Upper lobe of right lung (tissue), 1 donor: ENCODE measurements around the gene SAV1. TPM values are rescaled to one million over a fixed set of nuclear protein-coding genes. Genes with fewer than 3 reads are reported as not detected.

Source experiments
- ATAC-seq: fragments of 200-7000 bp; cut with Tn5 transposase; one replicate; pipeline ENCODE4 v1.9.1; 2020; ENCODE audit warnings: mild to moderate bottlenecking, moderate library complexity
- DNase-seq: peaks from one replicate; pipeline ENCODE4 v3.0.0-alpha.2; 2020
- H3K27ac ChIP-seq: fragments of 200-600 bp; one replicate; pipeline ENCODE4 v1.8.0; 2022
- H3K27me3 ChIP-seq: fragments of 200-600 bp; one replicate; pipeline ENCODE4 v1.8.0; 2022; ENCODE audit warnings: mild to moderate bottlenecking
- H3K36me3 ChIP-seq: fragments of 200-600 bp; one replicate; pipeline ENCODE4 v1.8.0; 2022
- H3K4me1 ChIP-seq: fragments of 200-600 bp; one replicate; pipeline ENCODE4 v1.8.0; 2022
- H3K4me3 ChIP-seq: fragments of 200-600 bp; one replicate; pipeline ENCODE4 v1.8.0; 2022; ENCODE audit warnings: mild to moderate bottlenecking
- H3K9me3 ChIP-seq: fragments of 200-600 bp; one replicate; pipeline ENCODE4 v1.8.0; 2022
- intact Hi-C: fragments of 100-400 bp; cut with DNase I; formaldehyde crosslinking; loops from one replicate; pipeline ENCODE4 v1.11.0; 2022
- total RNA-seq: library from RNA; stranded (reverse); fragmentation: NEBNext Ultra II Directional; extraction: Animal tissue kit (Norgen Biotek cat#: 25700); gene quantifications from one replicate; pipeline ENCODE4 v1.2.1, GENCODE V29; 2021
- TF ChIP-seq, protein P1 (sequence below): fragments of 200-600 bp; IDR thresholded peaks from one replicate; pipeline ENCODE4 v1.8.0; 2022; ENCODE audit warnings: antibody characterized with exemption
- donor health status: DM: no; HTN: yes; CAD: no; lungs with severe emphysema.

Gene SAV1
- total RNA-seq, 1 donor from 2014 or later, result 42.8 TPM

DNA sequence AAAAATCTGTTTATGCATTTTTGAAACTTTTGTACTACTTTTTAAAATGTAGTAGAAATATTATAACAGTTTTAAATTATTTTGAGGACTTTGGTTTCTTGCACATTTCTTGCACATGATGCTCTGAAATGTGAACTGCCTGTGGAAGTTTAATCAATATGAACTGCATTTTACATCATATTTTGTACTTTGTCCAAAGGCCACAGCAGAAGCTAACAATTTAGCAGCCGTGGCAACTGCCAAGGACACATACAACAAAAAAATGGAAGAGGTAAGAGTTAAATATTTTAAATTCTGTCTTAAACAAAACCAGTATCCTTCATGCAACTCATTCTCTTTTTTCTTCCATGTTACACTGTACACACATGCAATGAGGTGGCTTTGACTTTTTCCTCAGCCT, 45.1 kb downstream of the SAV1 start:
- TF ChIP-seq, protein P1, sequence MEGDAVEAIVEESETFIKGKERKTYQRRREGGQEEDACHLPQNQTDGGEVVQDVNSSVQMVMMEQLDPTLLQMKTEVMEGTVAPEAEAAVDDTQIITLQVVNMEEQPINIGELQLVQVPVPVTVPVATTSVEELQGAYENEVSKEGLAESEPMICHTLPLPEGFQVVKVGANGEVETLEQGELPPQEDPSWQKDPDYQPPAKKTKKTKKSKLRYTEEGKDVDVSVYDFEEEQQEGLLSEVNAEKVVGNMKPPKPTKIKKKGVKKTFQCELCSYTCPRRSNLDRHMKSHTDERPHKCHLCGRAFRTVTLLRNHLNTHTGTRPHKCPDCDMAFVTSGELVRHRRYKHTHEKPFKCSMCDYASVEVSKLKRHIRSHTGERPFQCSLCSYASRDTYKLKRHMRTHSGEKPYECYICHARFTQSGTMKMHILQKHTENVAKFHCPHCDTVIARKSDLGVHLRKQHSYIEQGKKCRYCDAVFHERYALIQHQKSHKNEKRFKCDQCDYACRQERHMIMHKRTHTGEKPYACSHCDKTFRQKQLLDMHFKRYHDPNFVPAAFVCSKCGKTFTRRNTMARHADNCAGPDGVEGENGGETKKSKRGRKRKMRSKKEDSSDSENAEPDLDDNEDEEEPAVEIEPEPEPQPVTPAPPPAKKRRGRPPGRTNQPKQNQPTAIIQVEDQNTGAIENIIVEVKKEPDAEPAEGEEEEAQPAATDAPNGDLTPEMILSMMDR, result no peak

DNA sequence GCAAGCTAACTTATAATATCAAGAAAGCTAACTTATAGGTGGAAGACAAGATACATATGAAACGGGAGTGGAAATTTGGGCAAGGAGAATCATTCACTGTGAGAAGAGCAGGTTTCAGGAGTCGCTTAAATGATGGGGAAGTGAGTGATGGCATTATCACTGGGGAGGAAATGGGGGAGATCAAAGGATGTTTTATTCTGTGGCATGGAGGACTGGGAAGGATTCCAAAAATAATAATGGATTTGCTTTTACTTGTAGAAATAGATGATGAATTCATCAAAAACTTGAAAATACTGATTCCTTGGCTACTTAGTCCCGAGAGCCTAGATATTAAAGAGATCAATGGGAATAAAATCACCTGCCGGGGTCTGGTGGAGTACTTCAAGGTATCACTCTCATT, 47.8 kb downstream of the SAV1 start:
- intact Hi-C loops, result no loop called here
- Histone ChIP-seq H3K36me3 (peaks cover 6% of the 10 kb centered on the region), H3K27ac (no peak overlapping the region), H3K27me3 (no peaks in the 10 kb centered on the region), H3K4me3 (no peak overlapping the region), H3K9me3 (no peaks in the 10 kb centered on the region), H3K4me1 (no peaks in the 10 kb centered on the region)
- no peak for DNase-seq
- TF ChIP-seq, protein P1, result no peak
- ATAC-seq, result no peak

More for the DNA sequence above, 45.1 kb downstream of the SAV1 start:
- no peaks in the 10 kb centered on the region for H3K27me3 ChIP-seq
- no peak overlapping the region for H3K27ac ChIP-seq
- intact Hi-C loops, result no loop called here
- no peaks in the 10 kb centered on the region for H3K4me1 ChIP-seq
- no peaks in the 10 kb centered on the region for H3K9me3 ChIP-seq
- DNase-seq (no peak), ATAC-seq (no peak)
- peaks cover 6% of the 10 kb centered on the region for H3K36me3 ChIP-seq
- no peak overlapping the region for H3K4me3 ChIP-seq

DNA sequence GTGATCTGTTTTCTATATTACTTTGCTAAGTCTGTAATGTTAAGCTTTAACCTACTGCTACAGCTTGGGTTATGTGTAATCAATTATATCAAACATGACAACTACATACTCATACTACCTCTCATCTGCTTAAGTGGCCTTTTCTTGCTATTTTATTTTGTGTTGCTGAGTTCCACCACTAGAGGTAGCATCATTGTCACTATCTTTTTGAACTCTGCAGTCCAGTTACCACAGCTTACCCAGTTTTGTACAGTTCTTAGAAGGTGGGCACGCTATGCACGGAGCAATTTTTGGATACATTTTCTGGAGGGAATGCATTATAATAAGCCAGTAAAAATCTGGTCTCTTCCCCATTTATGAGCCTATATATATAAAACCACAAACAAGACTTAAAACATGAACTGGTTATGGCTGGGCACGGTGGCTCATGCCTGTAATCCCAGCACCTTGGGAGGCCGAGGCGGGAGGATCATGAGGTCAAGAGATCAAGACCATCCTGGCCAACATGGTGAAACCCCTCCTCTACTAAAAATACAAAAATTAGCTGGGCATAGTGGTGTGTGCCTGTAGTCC, 48.5 kb downstream of the SAV1 start:
- Histone ChIP-seq H3K27me3 (no peaks in the 10 kb centered on the region), H3K4me1 (no peaks in the 10 kb centered on the region), H3K27ac (no peak overlapping the region), H3K36me3 (peaks cover 6% of the 10 kb centered on the region), H3K4me3 (no peak overlapping the region), H3K9me3 (no peaks in the 10 kb centered on the region)
- intact Hi-C loops, result no loop called here
- ATAC-seq (peak; percentile 32), DNase-seq (no peak)
- TF ChIP-seq, protein P1, result peak; percentile 54

DNA sequence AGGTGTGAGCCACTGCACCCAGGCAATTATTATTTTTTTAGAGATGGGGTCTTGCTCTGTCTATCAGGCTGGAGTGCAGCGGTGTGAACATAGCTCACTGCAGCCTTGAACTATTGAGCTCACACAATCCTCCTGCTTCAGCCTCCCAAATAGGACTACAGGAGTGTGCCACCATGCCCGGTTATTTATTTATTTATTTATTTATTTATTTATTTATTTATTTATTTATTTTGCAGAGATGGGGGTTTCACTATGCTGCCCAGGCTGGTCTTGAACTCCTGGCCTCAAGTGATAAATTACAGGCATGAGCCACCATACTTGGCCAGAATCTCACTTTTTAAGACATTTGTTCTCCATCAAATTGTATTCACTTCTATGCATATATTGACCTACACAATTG, 51.8 kb downstream of the SAV1 start:
- Histone ChIP-seq H3K27ac (no peak overlapping the region), H3K27me3 (no peaks in the 10 kb centered on the region), H3K4me3 (no peak overlapping the region), H3K9me3 (no peaks in the 10 kb centered on the region), H3K36me3 (no peaks in the 10 kb centered on the region), H3K4me1 (no peaks in the 10 kb centered on the region)
- intact Hi-C loops, result no loop called here
- TF ChIP-seq, protein P1, result no peak
- ATAC-seq (no peak), DNase-seq (no peak)

DNA sequence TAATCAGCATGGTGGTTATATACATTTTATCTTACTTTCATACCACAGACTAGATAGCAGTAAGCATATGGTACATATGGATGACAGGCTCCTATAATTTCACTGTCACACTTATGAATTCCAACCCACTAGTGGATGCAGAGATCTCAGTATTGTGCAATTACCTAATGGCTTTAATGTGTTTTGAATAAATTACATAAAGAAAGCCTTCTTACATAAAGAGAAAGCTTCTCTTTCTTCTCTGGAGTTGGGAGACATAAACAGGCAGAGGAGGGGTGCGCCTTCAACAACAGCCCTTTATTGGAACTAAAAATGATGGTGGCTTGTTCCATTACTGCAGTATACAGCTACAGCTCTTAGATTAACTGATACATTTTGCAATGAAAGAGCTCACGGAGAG, 52.6 kb downstream of the SAV1 start:
- Histone ChIP-seq H3K9me3 (no peaks in the 10 kb centered on the region), H3K36me3 (no peaks in the 10 kb centered on the region), H3K27ac (no peak overlapping the region), H3K4me3 (no peak overlapping the region), H3K27me3 (no peaks in the 10 kb centered on the region), H3K4me1 (no peaks in the 10 kb centered on the region)
- ATAC-seq, result no peak
- intact Hi-C loops, result no loop called here
- TF ChIP-seq, protein P1, result no peak
- DNase-seq, result no peak

DNA sequence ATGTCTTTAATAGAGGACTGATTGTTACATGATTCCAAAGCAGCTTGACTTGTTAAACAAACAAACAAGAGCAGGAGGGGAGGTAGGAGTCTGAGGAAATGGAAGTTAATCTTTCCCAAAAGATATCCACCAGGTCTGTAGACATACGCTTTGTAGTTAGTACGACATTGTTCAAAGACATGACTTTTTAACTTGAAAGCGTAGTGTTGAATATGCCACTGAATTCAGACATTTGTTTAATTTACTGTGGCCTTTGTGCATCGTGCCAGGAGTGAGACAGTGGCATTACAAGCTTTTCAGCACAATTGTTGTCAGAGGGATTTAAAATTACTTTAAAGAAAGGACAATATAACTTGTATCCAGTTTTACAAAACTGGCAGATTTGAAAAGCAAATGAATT, 53.0 kb downstream of the SAV1 start:
- H3K27me3 ChIP-seq, result no peaks in the 10 kb centered on the region
- ATAC-seq (no peak), DNase-seq (no peak)
- no peak overlapping the region for H3K27ac ChIP-seq
- no peak overlapping the region for H3K4me3 ChIP-seq
- intact Hi-C loops, result no loop called here
- no peaks in the 10 kb centered on the region for H3K4me1 ChIP-seq
- H3K36me3 ChIP-seq, result no peaks in the 10 kb centered on the region
- TF ChIP-seq, protein P1, result no peak
- no peaks in the 10 kb centered on the region for H3K9me3 ChIP-seq
